Skeletal muscle tissue (tissue), 4 donors: Measurements from ENCODE around the gene JAK1. TPM values are rescaled to one million over a fixed set of nuclear protein-coding genes. Genes with fewer than 3 reads are reported as not detected.

ENCODE experiments used
- H3K27ac ChIP-seq: one replicate; pipeline ENCODE4 v1.7.0; 2013; ENCODE audit warnings: mild to moderate bottlenecking, low read depth, low read length, inconsistent platforms
- H3K27me3 ChIP-seq, 3 donors: one replicate each; pipeline ENCODE4 v1.7.0; 2013; ENCODE audit warnings: low read length in 3 of 3; ENCODE audit not compliant: control insufficient read depth in 3 of 3, insufficient read depth in 3 of 3
- H3K36me3 ChIP-seq, 3 donors: one replicate each; pipeline ENCODE4 v1.7.0; 2013; ENCODE audit warnings: low read length in 3 of 3; ENCODE audit not compliant: control insufficient read depth in 3 of 3, insufficient read depth in 3 of 3
- H3K4me1 ChIP-seq, 3 donors: one replicate each; pipeline ENCODE4 v1.7.0; 2013; ENCODE audit warnings: low read length in 3 of 3, mild to moderate bottlenecking in 3 of 3; ENCODE audit not compliant: control insufficient read depth in 3 of 3, insufficient read depth in 3 of 3
- H3K4me3 ChIP-seq, 3 donors: one replicate each; pipeline ENCODE4 v1.7.0; 2013; ENCODE audit warnings: low read length in 3 of 3
- H3K9ac ChIP-seq, 3 donors: one replicate each; pipeline ENCODE4 v1.7.0; 2013; ENCODE audit warnings: low read length in 3 of 3, mild to moderate bottlenecking in 3 of 3, moderate library complexity in 2 of 3, low read depth in 1 of 3
- H3K9me3 ChIP-seq, 3 donors: one replicate each; pipeline ENCODE4 v1.7.0; 2013; ENCODE audit warnings: low read length in 3 of 3; ENCODE audit not compliant: control insufficient read depth in 3 of 3
- total RNA-seq: library from RNA; depleted of rRNA; stranded (reverse); fragments of >200 nt; gene quantifications from one replicate; pipeline ENCODE4 v1.2.3, GENCODE V29; 2014
- donor health status: Osteomylitis.

JAK1 gene
- total RNA-seq, 1 donor from 2014 or later, result 59.5 TPM

DNA sequence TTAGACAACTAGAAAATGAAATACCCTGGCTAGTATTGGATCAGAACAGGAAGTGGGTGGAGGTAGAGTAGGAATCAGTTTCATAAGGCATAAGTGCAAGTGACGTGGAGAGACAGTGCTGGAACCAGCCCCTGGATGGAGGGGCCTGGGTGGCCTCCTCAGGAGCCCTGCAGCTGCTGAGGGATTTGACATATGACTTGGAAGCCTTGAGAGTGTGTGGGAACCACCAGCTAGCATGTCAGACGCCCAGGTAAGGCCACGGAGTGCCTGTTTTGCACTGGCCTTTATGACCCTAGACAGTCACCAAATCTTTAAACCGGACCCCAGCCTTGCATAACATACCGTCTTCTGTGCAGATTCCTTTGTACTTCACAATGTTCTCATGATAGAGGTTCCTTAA lies 127.1 kb downstream of the JAK1 start:
- Histone ChIP-seq H3K4me3 (peak overlapping the region in 1 of 3 donors; percentile 32), H3K9ac (peak overlapping the region in 2 of 3 donors; percentile 35 to 73), H3K27me3 (no peaks in the 10 kb centered on the region), H3K27ac (peak overlapping the region; percentile 74), H3K9me3 (no peaks in the 10 kb centered on the region), H3K36me3 (peaks cover 49 to 67% (median 62%) of the 10 kb centered on the region in 3 donors), H3K4me1 (peaks cover 22 to 26% (median 23%) of the 10 kb centered on the region in 3 donors)

DNA sequence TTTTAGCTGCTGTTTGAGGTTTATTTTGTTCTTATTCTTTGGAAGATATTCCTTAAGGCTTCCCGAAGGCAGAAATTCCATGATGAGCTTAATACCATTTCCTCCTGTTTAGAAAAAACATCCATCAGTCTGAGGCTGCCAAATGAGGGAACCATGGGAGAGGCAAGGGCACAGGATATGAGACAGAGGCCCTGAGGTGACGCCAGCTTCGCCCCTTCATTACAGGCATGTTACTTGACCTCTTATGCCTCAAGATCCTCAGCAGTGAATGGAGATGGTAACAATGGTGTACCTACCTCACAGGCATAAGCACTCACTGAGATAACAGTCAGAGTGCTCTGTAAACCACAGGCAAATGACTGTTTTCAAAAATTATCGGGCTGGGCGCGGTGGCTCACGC lies 127.9 kb downstream of the JAK1 start:
- no peak overlapping the region for H3K4me3 ChIP-seq

GRCh38 chr1:64836802-64837201 lies 129.5 kb downstream of the JAK1 start:
- Histone ChIP-seq H3K4me1 (peaks cover 22 to 26% (median 23%) of the 10 kb centered on the region in 3 donors), H3K9me3 (no peaks in the 10 kb centered on the region), H3K27ac (no peak overlapping the region), H3K36me3 (peaks cover 50 to 73% (median 72%) of the 10 kb centered on the region in 3 donors), H3K9ac (no peak overlapping the region), H3K4me3 (no peak overlapping the region), H3K27me3 (no peaks in the 10 kb centered on the region)

More for the DNA sequence above, 127.9 kb downstream of the JAK1 start:
- Histone ChIP-seq H3K27me3 (no peaks in the 10 kb centered on the region), H3K36me3 (peaks cover 47 to 67% (median 62%) of the 10 kb centered on the region in 3 donors), H3K9me3 (no peaks in the 10 kb centered on the region), H3K27ac (no peak overlapping the region), H3K4me1 (peaks cover 22 to 26% (median 23%) of the 10 kb centered on the region in 3 donors), H3K9ac (no peak overlapping the region)

DNA sequence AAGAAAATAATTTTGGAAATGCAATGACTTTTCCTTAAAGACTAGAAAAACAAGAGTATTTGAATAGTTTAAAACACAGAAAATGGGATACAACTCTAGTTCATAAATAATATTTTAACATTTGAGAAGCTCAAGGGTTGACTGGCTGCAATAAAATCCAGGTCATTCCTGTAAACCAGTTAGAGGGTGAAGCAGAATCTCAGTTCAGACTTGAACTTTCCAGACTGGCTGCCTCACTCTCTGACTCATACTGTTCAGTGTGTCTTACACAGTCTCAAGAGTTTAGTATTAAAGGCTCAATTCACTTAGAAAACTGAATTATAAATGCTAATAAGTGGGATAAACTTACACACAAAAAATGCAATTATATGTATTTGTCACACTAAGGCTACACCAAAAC lies 131.6 kb downstream of the JAK1 start:
- Histone ChIP-seq H3K9ac (no peak overlapping the region), H3K27me3 (no peaks in the 10 kb centered on the region), H3K4me3 (no peak overlapping the region), H3K27ac (no peak overlapping the region), H3K36me3 (peaks cover 46 to 65% (median 63%) of the 10 kb centered on the region in 3 donors), H3K9me3 (no peaks in the 10 kb centered on the region), H3K4me1 (peaks cover 4 to 10% (median 7%) of the 10 kb centered on the region in 3 donors)

GRCh38 chr1:64830030-64830651 lies 136.2 kb downstream of the JAK1 start:
- Histone ChIP-seq H3K9ac (no peak overlapping the region), H3K4me1 (peaks cover 0 to 4% (median 0%) of the 10 kb centered on the region in 3 donors), H3K27ac (no peak overlapping the region), H3K27me3 (no peaks in the 10 kb centered on the region), H3K9me3 (no peaks in the 10 kb centered on the region), H3K4me3 (no peak overlapping the region), H3K36me3 (peaks cover 15 to 32% (median 25%) of the 10 kb centered on the region in 3 donors)

- Histone ChIP-seq H3K36me3 (peaks cover 10 to 27% (median 23%) of the 10 kb centered on the region in 3 donors), H3K9me3 (no peaks in the 10 kb centered on the region), H3K4me1 (peaks cover 0 to 4% (median 0%) of the 10 kb centered on the region in 3 donors), H3K27me3 (no peaks in the 10 kb centered on the region), H3K4me3 (no peak overlapping the region), H3K9ac (no peak overlapping the region), H3K27ac (no peak overlapping the region)
Measured at GRCh38 chr1:64829411-64830029, 136.8 kb downstream of the JAK1 start.

GRCh38 chr1:64828829-64829228 lies 137.5 kb downstream of the JAK1 start:
- no peak overlapping the region for H3K4me3 ChIP-seq
- no peak overlapping the region for H3K9ac ChIP-seq
- no peak overlapping the region for H3K27ac ChIP-seq

GRCh38 chr1:64826991-64827390 lies 139.4 kb downstream of the JAK1 start:
- Histone ChIP-seq H3K36me3 (peaks cover 0 to 4% (median 3%) of the 10 kb centered on the region in 3 donors), H3K9me3 (no peaks in the 10 kb centered on the region), H3K27me3 (no peaks in the 10 kb centered on the region), H3K4me3 (no peak overlapping the region), H3K4me1 (peaks cover 0 to 7% (median 5%) of the 10 kb centered on the region in 3 donors), H3K27ac (no peak overlapping the region), H3K9ac (no peak overlapping the region)

More at GRCh38 chr1:64828829-64829228, 137.5 kb downstream of the JAK1 start:
- H3K36me3 ChIP-seq, result peaks cover 3 to 20% (median 17%) of the 10 kb centered on the region in 3 donors
- H3K4me1 ChIP-seq, result peaks cover 0 to 7% (median 5%) of the 10 kb centered on the region in 3 donors
- no peaks in the 10 kb centered on the region for H3K27me3 ChIP-seq
- H3K9me3 ChIP-seq, result no peaks in the 10 kb centered on the region

DNA sequence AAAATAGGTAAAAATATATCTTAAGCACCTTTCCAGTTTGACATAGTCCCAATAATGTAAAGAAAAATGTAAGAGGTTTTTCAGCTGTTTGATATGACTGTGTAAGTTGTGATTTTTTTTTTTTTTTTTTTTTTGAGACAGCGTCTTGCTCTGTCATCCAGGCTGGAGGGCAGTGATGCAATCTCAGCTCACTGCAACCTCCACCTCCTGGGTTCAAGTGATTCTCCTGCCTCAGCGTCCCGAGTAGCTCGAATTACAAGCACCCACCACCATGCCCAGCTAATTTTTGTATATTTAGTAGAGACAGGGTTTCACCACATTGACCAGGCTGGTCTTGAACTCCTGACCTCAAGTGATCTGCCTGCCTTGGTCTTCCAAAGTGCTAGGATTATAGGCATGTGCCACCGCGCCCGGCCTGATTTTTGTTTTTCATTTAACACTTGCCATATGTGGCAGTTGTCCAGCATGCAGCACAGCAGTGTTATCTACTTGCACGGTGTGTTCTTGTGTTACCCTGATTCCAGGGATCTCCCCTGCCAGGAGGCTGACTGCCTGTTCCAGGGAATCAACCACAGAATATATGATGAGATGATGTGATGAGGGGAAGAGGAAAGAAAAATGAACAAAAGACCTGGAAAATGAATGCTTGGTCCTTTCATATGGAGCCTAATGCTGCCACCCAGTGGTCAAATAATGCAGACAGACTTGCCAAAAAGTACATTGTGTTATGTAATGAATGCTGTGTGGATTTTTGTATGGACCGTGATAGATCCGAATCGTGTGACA lies 142.5 kb downstream of the JAK1 start:
- Histone ChIP-seq H3K9ac (peak overlapping the region in 1 of 3 donors; percentile 51), H3K27me3 (no peaks in the 10 kb centered on the region), H3K36me3 (no peaks in the 10 kb centered on the region), H3K4me3 (peak overlapping the region in 1 of 3 donors; percentile 31), H3K9me3 (no peaks in the 10 kb centered on the region), H3K27ac (no peak overlapping the region), H3K4me1 (peaks cover 0 to 5% (median 3%) of the 10 kb centered on the region in 3 donors)
